ENCODE results near the gene UIMC1. TPM values are rescaled to one million over a fixed set of nuclear protein-coding genes. Genes with fewer than 3 reads are reported as not detected.
"Not testable (repeated sequence)": the region's sequence is repeated elsewhere in the genome, so short reads cannot be mapped to it uniquely, and the experiment has no call there.

Gene UIMC1
- 33.6 and 34.6 TPM in 2 replicates for total RNA-seq (2014; rRNA removed; shearing (Covaris generic))
- polyA plus RNA-seq (2014; cell fraction: nucleus; rRNA removed), result 29.5 and 32.8 TPM in 2 replicates

DNA sequence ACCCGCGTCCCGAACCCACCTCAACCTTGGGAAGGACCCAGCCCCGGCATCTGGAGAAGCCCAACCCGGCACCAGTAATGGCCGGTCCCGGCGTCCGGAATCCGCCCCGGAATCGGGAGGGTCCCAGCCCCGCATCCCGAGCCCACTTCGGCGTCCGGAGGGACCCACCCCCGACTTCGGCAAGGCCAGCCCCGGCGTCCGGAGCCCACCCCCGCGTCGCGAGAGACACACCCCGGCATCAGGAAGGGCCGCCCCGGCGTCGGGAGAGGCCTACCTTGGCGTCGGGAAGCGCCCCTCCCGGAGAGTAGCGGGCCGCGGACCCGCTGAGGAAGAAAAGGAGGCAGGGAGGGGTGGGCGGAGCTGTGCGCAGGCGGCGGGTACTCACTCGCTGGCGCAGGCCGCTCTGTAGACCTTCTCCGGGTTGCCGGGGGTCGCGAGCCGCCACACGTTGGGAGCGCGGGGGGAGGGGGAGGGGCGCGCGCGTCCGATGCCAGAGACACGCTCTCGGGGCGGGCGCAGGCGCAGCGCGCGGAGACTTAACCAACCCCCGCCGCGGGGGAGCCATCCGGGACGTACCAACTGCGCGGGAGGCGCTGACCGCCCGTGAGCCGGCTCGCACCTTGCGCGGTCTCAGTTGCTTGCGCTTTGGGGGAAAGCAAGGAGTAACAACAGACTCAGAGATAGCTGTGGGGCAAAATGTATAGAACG lies at the start of gene UIMC1:
UIMC1 (minus strand) TSS at position 515 of the 708 bp plus-strand sequence. CDS start 24,164 bp downstream, outside the sequence.
- peak; percentile 89 for DNase-seq (ENCODE audit: extremely low read depth, low read depth)

- DNase-seq (ENCODE audit: extremely low read depth, low read depth), result no peak
Measured at GRCh38 chr5:177049285-177049684, 42.7 kb upstream of the UIMC1 start.

DNA sequence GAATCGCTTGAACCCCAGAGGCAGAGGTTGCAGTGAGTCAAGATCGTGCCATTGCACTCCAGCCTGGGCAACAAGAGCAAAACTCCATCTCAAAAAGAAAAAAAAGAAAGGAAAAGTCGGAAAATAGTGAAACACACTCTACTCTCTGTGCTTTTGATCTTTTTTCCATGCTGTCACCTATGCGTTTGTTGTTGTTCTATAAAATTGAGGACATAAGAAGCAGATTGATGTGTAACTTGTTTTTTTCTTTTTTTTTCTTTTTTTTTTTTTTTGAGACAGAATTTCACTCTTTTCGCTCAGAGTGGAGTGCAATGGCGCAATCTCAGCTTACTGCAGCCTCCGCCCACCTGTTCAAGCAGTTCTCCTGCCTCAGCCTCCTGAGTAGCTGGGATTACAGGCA lies 42.0 kb upstream of the UIMC1 start:
- not testable (repeated sequence) for DNase-seq (ENCODE audit: extremely low read depth, low read depth)

DNA sequence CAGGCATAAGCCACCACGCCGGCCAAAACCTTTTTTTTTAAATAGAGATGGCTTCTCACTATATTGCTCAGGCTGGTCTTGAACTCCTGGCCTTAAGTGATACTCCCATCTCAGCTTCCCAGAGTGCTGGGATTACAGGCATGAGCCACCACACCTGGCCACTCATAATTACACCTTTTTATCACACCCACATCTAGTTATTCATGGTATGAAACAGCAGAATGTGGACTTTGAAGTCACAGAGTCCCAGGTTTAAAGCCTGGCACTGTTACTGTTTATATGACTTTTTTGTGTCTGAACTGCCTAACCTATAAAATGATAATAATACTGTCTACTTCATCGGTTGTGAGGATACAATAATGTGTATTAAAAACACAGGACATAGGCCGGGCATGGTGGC lies 39.1 kb upstream of the UIMC1 start:
- DNase-seq (ENCODE audit: extremely low read depth, low read depth), result no peak

GRCh38 chr5:177044641-177045040 lies 38.1 kb upstream of the UIMC1 start:
- DNase-seq (ENCODE audit: extremely low read depth, low read depth), result no peak

DNA sequence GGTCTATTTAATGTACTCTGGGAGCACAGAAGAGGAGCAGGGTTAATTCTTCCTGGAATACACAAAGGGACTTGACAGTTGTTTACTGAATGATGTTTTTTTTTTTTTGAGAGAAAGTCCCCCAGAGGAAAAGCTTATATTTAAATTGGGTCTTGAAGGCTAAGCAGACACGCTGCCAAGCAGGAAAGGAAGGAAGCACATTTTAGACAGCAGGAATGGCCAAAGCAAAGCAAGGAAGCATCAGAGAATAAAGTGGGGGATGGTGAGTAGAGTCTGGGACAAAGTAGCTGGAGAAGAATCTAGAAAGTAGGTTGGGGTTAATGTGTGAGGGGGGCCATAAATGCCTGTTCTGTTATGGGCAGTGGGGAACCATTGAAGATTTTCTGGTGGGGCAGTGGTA lies 37.4 kb upstream of the UIMC1 start:
- no peak for DNase-seq (ENCODE audit: extremely low read depth, low read depth)

GRCh38 chr5:177043114-177043513 lies 36.5 kb upstream of the UIMC1 start:
- no peak for DNase-seq (ENCODE audit: extremely low read depth, low read depth)

DNA sequence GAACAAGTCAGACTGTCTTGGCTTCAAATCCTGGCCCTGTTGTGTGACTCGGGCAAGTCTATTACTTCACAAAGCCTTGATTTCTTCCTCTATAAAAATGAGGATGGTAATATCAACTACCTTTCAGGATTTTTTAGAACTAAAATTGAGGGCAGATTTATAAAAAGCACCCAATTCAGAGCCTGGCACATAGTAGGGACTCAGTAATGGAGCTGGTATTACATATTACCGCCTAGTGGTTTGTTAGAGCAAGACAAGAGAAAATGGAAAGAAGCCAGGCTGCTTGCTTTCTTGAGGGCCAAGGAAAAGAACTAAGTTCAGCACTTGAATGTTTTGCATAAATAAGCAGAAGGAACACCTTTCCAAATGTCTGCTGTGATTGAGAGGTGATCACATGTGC lies 35.4 kb upstream of the UIMC1 start:
- no peak for DNase-seq (ENCODE audit: extremely low read depth, low read depth)

DNA sequence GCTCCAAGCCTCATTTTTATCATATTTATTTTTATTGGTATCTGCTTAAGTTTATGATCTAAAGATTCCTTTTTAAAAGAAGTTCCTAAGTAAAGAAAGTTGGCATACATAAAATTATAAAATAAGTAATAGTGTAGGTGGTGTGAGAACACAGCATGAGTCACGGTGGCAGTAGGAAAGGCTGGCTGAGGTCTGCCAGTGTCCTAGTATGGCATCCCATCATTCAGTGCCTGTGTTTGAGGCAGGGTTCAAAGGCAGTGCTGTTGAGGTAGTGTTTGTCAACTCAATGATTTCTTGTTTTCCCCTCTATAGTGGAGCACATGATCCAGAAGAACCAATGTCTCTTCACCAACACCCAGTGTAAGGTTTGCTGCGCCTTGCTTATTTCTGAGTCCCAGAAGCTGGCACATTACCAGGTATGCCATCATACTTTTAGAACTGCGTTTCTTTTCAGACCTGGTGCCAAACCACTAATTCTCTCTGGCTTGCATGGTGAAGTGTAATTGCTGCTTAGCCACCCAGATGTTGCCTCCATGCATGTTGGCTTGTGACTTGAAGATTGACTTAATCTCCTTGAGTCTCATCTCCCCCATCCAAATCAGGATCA lies 34.3 kb upstream of the UIMC1 start:
- DNase-seq (ENCODE audit: extremely low read depth, low read depth), result no peak

- no peak for DNase-seq (ENCODE audit: extremely low read depth, low read depth)
Measured at GRCh38 chr5:177036921-177037320, 30.3 kb upstream of the UIMC1 start.

GRCh38 chr5:177036443-177036842 lies 29.9 kb upstream of the UIMC1 start:
- DNase-seq (ENCODE audit: extremely low read depth, low read depth), result no peak

DNA sequence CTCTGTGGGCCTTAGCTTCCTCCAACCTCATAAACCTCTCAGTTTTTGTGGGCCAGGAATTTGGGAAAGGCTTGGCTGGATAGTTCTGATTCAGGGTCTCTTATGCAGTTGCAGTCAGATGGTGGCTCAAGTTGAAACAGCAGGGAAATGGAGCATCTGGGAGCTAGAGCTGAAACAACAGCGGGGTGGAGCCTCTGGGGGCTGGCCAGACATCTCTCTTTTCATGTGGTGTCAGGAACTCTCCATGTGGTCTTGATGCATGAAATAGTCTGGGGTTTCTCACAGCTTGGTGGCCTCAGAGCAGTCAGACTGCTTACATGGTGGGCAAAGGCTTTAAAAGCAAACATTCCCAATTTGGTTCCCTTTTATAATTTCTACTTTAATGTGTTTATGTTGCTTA lies 29.4 kb upstream of the UIMC1 start:
- no peak for DNase-seq (ENCODE audit: extremely low read depth, low read depth)

DNA sequence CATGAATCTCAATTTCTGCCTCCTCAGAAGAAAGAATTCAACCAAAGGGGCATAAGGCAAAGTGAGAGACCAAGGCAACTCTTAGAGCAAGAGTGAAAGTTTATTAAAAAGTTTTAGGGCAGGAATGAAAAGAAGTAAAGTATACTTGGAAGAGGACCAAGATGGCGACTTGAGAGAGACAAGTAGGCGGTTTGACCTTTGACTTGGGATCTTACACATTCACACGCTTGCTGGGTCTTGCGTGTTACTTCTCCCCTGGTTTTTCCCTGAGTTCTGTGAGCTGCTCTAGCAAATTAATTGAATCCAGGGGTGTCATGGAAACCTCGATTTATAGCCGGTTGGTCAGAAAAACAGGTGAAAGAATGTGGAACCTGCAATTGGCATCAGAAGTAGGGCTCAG lies 22.9 kb upstream of the UIMC1 start:
- no peak for DNase-seq (ENCODE audit: extremely low read depth, low read depth)

- DNase-seq (ENCODE audit: extremely low read depth, low read depth), result no peak
Measured at GRCh38 chr5:177027665-177028064, 21.1 kb upstream of the UIMC1 start.

GRCh38 chr5:177025101-177025601 lies 18.6 kb upstream of the UIMC1 start:
- no peak for DNase-seq (ENCODE audit: extremely low read depth, low read depth)

GRCh38 chr5:177024559-177024958 lies 18.0 kb upstream of the UIMC1 start:
- DNase-seq (ENCODE audit: extremely low read depth, low read depth), result no peak

GRCh38 chr5:177023303-177023664 lies 16.7 kb upstream of the UIMC1 start:
- DNase-seq (ENCODE audit: extremely low read depth, low read depth), result no peak

DNA sequence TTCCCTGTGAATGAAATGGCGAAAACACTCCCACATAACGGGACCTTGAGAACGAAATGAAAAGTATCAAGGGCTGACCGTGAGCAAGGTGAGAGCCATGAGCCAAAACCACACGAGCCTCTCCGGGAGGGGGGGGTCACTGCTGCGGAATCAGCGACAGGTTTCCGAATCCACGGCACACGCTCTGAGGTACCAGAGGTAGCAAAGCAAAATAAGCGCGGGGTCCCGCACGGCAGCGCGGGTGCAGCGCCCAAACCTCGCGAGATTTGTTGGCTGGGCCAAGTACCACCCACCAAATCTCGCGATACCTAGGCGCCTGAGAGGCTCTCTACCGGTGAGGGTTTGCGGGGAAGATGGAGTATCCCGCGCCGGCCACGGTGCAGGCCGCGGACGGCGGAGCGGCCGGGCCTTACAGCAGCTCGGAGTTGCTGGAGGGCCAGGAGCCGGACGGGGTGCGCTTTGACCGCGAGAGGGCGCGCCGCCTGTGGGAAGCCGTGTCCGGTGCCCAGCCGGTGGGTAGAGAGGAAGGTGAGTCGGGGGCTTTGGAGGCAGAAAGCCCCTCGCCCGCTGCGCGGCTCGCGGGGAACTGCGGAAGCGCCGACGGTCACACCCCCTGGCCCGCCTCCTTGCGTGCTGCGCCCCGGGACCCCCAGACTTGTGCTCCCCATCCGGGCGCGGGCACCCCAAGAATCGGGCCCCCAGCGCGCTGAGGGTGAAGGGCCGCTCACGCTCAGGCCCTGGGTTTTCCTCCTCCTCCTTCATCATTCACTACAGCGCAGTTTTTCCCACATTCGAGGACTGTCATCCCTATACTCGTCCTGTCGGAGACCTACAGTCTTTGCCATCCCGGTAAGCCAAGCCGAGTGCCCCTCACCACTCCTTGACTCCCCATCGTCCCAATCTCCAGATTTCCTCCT lies 16.1 kb upstream of the UIMC1 start, which contains the start of gene ZNF346:
ZNF346 (plus strand) TSS at position 311 of the 917 bp plus-strand sequence; CDS start at position 354, 43 bp downstream.
- DNase-seq (ENCODE audit: extremely low read depth, low read depth), result peak; percentile 89

DNA sequence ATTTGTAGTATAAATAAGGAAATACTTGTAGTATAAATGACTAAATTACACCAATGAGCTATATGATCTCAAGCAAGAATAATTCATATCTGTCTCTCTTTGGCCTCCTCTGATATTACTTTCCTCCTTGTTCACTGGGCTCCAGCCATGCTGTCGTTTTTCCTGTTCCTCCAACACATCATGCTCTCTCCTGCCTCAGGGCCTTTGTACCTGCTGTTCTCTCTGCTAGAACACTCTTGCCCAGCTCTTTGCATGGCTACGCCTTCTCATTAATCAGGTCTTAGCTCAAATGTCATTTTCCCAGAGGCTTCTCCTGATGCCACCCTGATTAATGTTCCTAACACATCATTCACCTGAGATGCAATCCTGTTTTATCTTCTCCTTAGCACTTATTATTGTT lies 13.5 kb upstream of the UIMC1 start:
- DNase-seq (ENCODE audit: extremely low read depth, low read depth), result no peak

- no peak for DNase-seq (ENCODE audit: extremely low read depth, low read depth)
Measured at GRCh38 chr5:177018341-177018740, 11.8 kb upstream of the UIMC1 start.

DNA sequence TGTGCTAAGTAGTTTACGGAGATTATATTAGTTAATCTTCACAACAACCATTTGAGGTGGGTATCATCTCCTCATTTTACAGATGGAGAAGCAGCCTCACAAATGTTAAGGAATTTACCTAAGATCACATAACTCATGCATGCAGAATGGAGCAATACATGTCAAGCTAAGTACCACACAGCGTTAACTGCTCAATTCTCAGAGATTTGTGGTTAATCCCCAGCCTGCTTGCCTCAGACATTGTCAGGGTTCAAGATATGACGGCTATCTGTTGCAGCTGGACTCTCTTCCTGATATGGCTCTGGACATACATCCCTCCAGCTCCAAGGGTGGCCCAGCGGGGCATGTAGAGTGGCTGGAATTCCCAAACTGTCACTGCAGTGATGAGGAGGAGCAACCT lies 8.6 kb upstream of the UIMC1 start:
- no peak for DNase-seq (ENCODE audit: extremely low read depth, low read depth)
